Measurements from ENCODE around the gene TOMM5. TPM values are rescaled to one million over a fixed set of nuclear protein-coding genes. Genes with fewer than 3 reads are reported as not detected.

Gene TOMM5
- total and polyA plus RNA-seq, 2 experiments from 2014 or later, result 63.3 to 264 TPM

- DNase-seq (ENCODE audit: low read depth in 1 of 2, low spot score in 1 of 2), result no peak
- Histone ChIP-seq H3K4me3 (no peak overlapping the region), H3K27me3 (no peaks in the 10 kb centered on the region), H3K4me1 (ENCODE audit: low read depth) (no peaks in the 10 kb centered on the region), H3K9me3 (ENCODE audit: low read depth) (no peaks in the 10 kb centered on the region), H3K27ac (peak overlapping the region; percentile 28), H3K36me3 (no peaks in the 10 kb centered on the region)
- TF ChIP-seq CTCF (IDR thresholded peaks at IDR 0.05; ENCODE audit: low read depth, low read length), result no peak
Measured at GRCh38 chr9:37551888-37552287, 40.5 kb downstream of the TOMM5 start.

DNA sequence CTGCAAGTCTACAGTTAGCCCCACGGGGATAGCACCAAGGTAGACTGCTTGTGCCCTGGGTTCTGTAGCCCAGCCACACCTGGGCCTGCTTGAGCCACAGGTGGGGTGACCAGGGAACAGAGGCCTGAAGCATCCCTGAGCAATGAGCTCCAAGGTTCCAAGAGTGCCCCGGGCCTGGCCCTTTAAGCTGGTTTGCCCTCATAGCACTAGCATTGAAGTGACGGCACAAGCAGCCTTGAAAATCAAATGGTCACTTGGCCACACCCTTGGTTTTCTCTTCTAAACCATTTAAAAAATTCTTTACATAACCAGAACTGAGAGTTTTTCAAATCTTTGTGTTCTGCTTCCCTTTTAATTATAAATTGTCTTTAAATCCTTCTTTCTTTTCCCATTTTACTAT is 40.9 kb downstream of the TOMM5 start:
- Histone ChIP-seq H3K9me3 (ENCODE audit: low read depth) (no peaks in the 10 kb centered on the region), H3K4me1 (ENCODE audit: low read depth) (no peaks in the 10 kb centered on the region), H3K27me3 (no peaks in the 10 kb centered on the region), H3K36me3 (no peaks in the 10 kb centered on the region), H3K4me3 (no peak overlapping the region), H3K27ac (no peak overlapping the region)
- DNase-seq (ENCODE audit: low read depth in 1 of 2, low spot score in 1 of 2), result no peak
- TF ChIP-seq CTCF (IDR thresholded peaks at IDR 0.05; ENCODE audit: low read depth, low read length), result no peak

- no peak for TF ChIP-seq CTCF (IDR thresholded peaks at IDR 0.05; ENCODE audit: low read depth, low read length)
- Histone ChIP-seq H3K36me3 (no peaks in the 10 kb centered on the region), H3K9me3 (ENCODE audit: low read depth) (no peaks in the 10 kb centered on the region), H3K4me3 (no peak overlapping the region), H3K27me3 (no peaks in the 10 kb centered on the region), H3K4me1 (ENCODE audit: low read depth) (no peaks in the 10 kb centered on the region), H3K27ac (no peak overlapping the region)
- peak in 1 of 2 donors; percentile 10 for DNase-seq (ENCODE audit: low read depth in 1 of 2, low spot score in 1 of 2)
Measured at GRCh38 chr9:37550781-37551180, 41.6 kb downstream of the TOMM5 start.

GRCh38 chr9:37549527-37549926 is 42.9 kb downstream of the TOMM5 start:
- H3K27me3 ChIP-seq, result no peaks in the 10 kb centered on the region
- H3K36me3 ChIP-seq, result no peaks in the 10 kb centered on the region
- no peak overlapping the region for H3K27ac ChIP-seq
- H3K4me3 ChIP-seq, result no peak overlapping the region
- H3K4me1 ChIP-seq (ENCODE audit: low read depth), result no peaks in the 10 kb centered on the region
- TF ChIP-seq CTCF (IDR thresholded peaks at IDR 0.05; ENCODE audit: low read depth, low read length), result no peak
- DNase-seq (ENCODE audit: low read depth in 1 of 2, low spot score in 1 of 2), result no peak
- no peaks in the 10 kb centered on the region for H3K9me3 ChIP-seq (ENCODE audit: low read depth)

GRCh38 chr9:37547328-37547878 is 45.0 kb downstream of the TOMM5 start:
- no peak for TF ChIP-seq CTCF (IDR thresholded peaks at IDR 0.05; ENCODE audit: low read depth, low read length)
- Histone ChIP-seq H3K27me3 (no peaks in the 10 kb centered on the region), H3K4me3 (no peak overlapping the region), H3K27ac (no peak overlapping the region), H3K36me3 (no peaks in the 10 kb centered on the region), H3K9me3 (ENCODE audit: low read depth) (no peaks in the 10 kb centered on the region), H3K4me1 (ENCODE audit: low read depth) (no peaks in the 10 kb centered on the region)
- DNase-seq (ENCODE audit: low read depth in 1 of 2, low spot score in 1 of 2), result no peak

DNA sequence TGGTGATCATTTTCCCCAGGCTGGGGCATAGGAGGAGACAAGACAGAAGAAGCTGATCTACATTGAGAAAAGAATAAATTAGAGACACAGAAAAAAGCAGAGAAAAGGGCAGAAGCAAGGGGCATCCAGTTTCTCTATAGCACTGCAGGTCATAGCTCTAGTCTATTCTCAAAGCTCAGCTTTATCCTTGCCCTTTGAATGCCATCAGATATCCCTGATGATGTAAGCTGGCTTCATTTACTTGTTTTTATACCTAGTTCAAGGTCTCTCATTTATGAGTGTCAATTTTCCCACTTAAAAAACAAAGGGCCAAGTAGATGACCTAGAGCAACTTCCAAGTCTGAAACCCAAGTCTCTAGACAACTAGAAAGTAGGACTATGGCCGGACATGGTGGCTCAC is 48.9 kb downstream of the TOMM5 start:
- H3K4me3 ChIP-seq, result no peak overlapping the region
- H3K4me1 ChIP-seq (ENCODE audit: low read depth), result no peaks in the 10 kb centered on the region
- H3K36me3 ChIP-seq, result no peaks in the 10 kb centered on the region
- H3K27me3 ChIP-seq, result no peaks in the 10 kb centered on the region
- H3K27ac ChIP-seq, result no peak overlapping the region
- no peaks in the 10 kb centered on the region for H3K9me3 ChIP-seq (ENCODE audit: low read depth)
- no peak for DNase-seq (ENCODE audit: low read depth in 1 of 2, low spot score in 1 of 2)
- TF ChIP-seq CTCF (IDR thresholded peaks at IDR 0.05; ENCODE audit: low read depth, low read length), result no peak
